HepG2 (cell line): Measurements from ENCODE around the gene SEMA3F. TPM values are rescaled to one million over a fixed set of nuclear protein-coding genes. Genes with fewer than 3 reads are reported as not detected.

Source experiments
- ARID5B ChIP-seq: IDR thresholded peaks from 2 replicates; pipeline ENCODE4 v1.4.0; 2020; ENCODE audit warnings: mild to moderate bottlenecking, missing genetic modification reagents
- HMGXB3 ChIP-seq: sonication (generic); formaldehyde crosslinking; IDR thresholded peaks from 2 replicates; pipeline ENCODE4 v1.4.0; 2020; ENCODE audit warnings: missing genetic modification reagents, borderline replicate concordance
- HOXA5 ChIP-seq: sonication (generic); formaldehyde crosslinking; IDR thresholded peaks from 2 replicates; pipeline ENCODE4 v1.4.0; 2020; ENCODE audit warnings: missing genetic modification reagents
- IKZF5 ChIP-seq: IDR thresholded peaks from 2 replicates; pipeline ENCODE4 v1.6.1; 2018; ENCODE audit warnings: missing genetic modification reagents, mild to moderate bottlenecking, missing compliant biosample characterization
- NFATC3 ChIP-seq: sonication (generic); formaldehyde crosslinking; IDR thresholded peaks from 2 replicates; pipeline ENCODE4 v1.5.1; 2020; ENCODE audit warnings: mild to moderate bottlenecking, missing genetic modification reagents
- NFYB ChIP-seq: sonication (generic); formaldehyde crosslinking; IDR thresholded peaks from 2 replicates; pipeline ENCODE4 v1.4.0; 2020; ENCODE audit warnings: missing genetic modification reagents
- SRSF4 ChIP-seq: fragments of 200-400 bp; formaldehyde crosslinking; IDR thresholded peaks from one replicate; pipeline ENCODE4 v1.6.1; 2018; ENCODE audit warnings: mild to moderate bottlenecking, low read depth, low read length, moderate library complexity; ENCODE audit not compliant: poor library complexity, severe bottlenecking
- TOPORS ChIP-seq: sonication (generic); formaldehyde crosslinking; IDR thresholded peaks from 2 replicates; pipeline ENCODE4 v1.8.0; 2023; ENCODE audit warnings: mild to moderate bottlenecking, missing genetic modification reagents
- ZKSCAN8 ChIP-seq: IDR thresholded peaks from 2 replicates; pipeline ENCODE4 v1.6.1; 2016; ENCODE audit warnings: borderline replicate concordance, missing genetic modification reagents, missing compliant biosample characterization
- ZNF138 ChIP-seq: sonication (generic); formaldehyde crosslinking; IDR thresholded peaks from 2 replicates; pipeline ENCODE4 v1.5.0; 2020; ENCODE audit warnings: mild to moderate bottlenecking, low read depth, missing genetic modification reagents
- ZNF292 ChIP-seq: sonication (generic); formaldehyde crosslinking; IDR thresholded peaks from 2 replicates; pipeline ENCODE4 v1.8.1; 2022; ENCODE audit warnings: mild to moderate bottlenecking, low read depth, missing genetic modification reagents, borderline replicate concordance
- ZNF605 ChIP-seq: sonication (generic); formaldehyde crosslinking; IDR thresholded peaks from 2 replicates; pipeline ENCODE4 v1.8.0; 2022; ENCODE audit warnings: mild to moderate bottlenecking, missing genetic modification reagents
- ZSCAN20 ChIP-seq: sonication (generic); formaldehyde crosslinking; IDR thresholded peaks from 2 replicates; pipeline ENCODE4 v1.4.0; 2020; ENCODE audit warnings: missing genetic modification reagents, mild to moderate bottlenecking, borderline replicate concordance
- polyA plus RNA-seq, 8 experiments: library from polyadenylated mRNA; depleted of rRNA in 3 of 8; stranded (reverse) in 7 of 8; unstranded in 1 of 8; fragments of >200 nt; fragmentation: Illumina TruSeq in 4 of 8; extraction: Trizol in 4 of 8; gene quantifications; 2 replicates each; pipeline versions ENCODE4 v1.2.1 to v1.2.3, GENCODE V29; 2011 to 2016; ENCODE audit warnings: low read depth in 4 of 8, missing spikeins in 1 of 8, mixed read lengths in 1 of 8; ENCODE audit not compliant: insufficient read depth in 1 of 8
- total RNA-seq, 5 experiments: library from RNA; depleted of rRNA; stranded (reverse); fragments of >200 nt; fragmentation: Illumina TruSeq; extraction: Trizol; gene quantifications; 2 replicates each; pipeline ENCODE4 v1.2.3, GENCODE V29; 2016; ENCODE audit warnings: low read depth in 1 of 5
- TF ChIP-seq, protein P1 (sequence below): sonication (generic); formaldehyde crosslinking; IDR thresholded peaks from 2 replicates; pipeline ENCODE4 v1.5.0; 2020; ENCODE audit warnings: missing genetic modification reagents
- TF ChIP-seq, protein P2 (sequence below): IDR thresholded peaks from 2 replicates; pipeline ENCODE4 v1.6.1; 2016; ENCODE audit warnings: control low read depth

SEMA3F gene
- total and polyA plus RNA-seq, 2 of the 13 experiments (the other 11 are each of a cell fraction or from before 2014, with no cell fraction given), result 7.6 to 17.2 TPM

GRCh38 chr3:50195501-50196252 lies 40.6 kb downstream of the SEMA3F start (continued):
- TF ChIP-seq HMGXB3 (CRISPR knock-in tag) (peak; percentile 67; the same call in 1 of the 2 replicates), ZNF605 (CRISPR knock-in tag) (peak; percentile 72), SRSF4 (no peak), NFYB (peak; percentile 75), ZSCAN20 (CRISPR knock-in tag) (no peak), NFATC3 (CRISPR knock-in tag) (no peak; the same call in 1 of the 2 replicates), ARID5B (CRISPR knock-in tag) (peak; percentile 52), ZNF292 (CRISPR knock-in tag) (peak; percentile 91), IKZF5 (peak; percentile 82), TOPORS (CRISPR knock-in tag) (peak; percentile 76; the same call in 1 of the 2 replicates), ZNF138 (CRISPR knock-in tag) (no peak), HOXA5 (CRISPR knock-in tag) (peak; percentile 16; the same call in 1 of the 2 replicates), ZKSCAN8 (CRISPR knock-in tag) (peak; percentile 70; the same call in 1 of the 2 replicates)
- TF ChIP-seq, protein P1, sequence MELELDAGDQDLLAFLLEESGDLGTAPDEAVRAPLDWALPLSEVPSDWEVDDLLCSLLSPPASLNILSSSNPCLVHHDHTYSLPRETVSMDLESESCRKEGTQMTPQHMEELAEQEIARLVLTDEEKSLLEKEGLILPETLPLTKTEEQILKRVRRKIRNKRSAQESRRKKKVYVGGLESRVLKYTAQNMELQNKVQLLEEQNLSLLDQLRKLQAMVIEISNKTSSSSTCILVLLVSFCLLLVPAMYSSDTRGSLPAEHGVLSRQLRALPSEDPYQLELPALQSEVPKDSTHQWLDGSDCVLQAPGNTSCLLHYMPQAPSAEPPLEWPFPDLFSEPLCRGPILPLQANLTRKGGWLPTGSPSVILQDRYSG (CRISPR knock-in tag), result 0 out of 2 replicates have a peak, but pooled peaks have one; percentile 44
- TF ChIP-seq, protein P2, sequence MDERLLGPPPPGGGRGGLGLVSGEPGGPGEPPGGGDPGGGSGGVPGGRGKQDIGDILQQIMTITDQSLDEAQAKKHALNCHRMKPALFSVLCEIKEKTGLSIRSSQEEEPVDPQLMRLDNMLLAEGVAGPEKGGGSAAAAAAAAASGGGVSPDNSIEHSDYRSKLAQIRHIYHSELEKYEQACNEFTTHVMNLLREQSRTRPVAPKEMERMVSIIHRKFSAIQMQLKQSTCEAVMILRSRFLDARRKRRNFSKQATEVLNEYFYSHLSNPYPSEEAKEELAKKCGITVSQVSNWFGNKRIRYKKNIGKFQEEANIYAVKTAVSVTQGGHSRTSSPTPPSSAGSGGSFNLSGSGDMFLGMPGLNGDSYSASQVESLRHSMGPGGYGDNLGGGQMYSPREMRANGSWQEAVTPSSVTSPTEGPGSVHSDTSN, result no peak; the same call in 1 of the 2 replicates
